ENCODE measurements around the gene IPO5. TPM values are rescaled to one million over a fixed set of nuclear protein-coding genes. Genes with fewer than 3 reads are reported as not detected.
"Not testable (repeated sequence)": the region's sequence is repeated elsewhere in the genome, so short reads cannot be mapped to it uniquely, and the experiment has no call there.

IPO5 gene
- total RNA-seq, 2 experiments from 2014 or later: 81.8 to 116 TPM

GRCh38 chr13:98032168-98032567, 78.7 kb downstream of the IPO5 start:
- Histone ChIP-seq H3K4me3 (ENCODE audit: low read depth, low read length, poor library complexity, severe bottlenecking) (no peak overlapping the region), H3K36me3 (ENCODE audit: insufficient read depth, low read length) (no peaks in the 10 kb centered on the region), H3K9me2 (ENCODE audit: insufficient read depth, low read length) (no peaks in the 10 kb centered on the region), H2AFZ (ENCODE audit: low read length) (no peak overlapping the region), H3K4me1 (ENCODE audit: insufficient read depth, low read length, poor library complexity, severe bottlenecking) (no peaks in the 10 kb centered on the region), H3K9me3 (ENCODE audit: low read length) (no peaks in the 10 kb centered on the region), H3K27ac (ENCODE audit: low read depth, low read length, poor library complexity, severe bottlenecking) (no peak overlapping the region), H4K20me1 (ENCODE audit: insufficient read depth, low read length) (no peaks in the 10 kb centered on the region), H3K4me2 (ENCODE audit: low read length) (no peak overlapping the region), H3K79me2 (ENCODE audit: insufficient read depth, low read depth, low read length) (no peaks in the 10 kb centered on the region)
- no TSS peak for BruUV-seq (replicated peaks)
- CTCF ChIA-PET (ENCODE audit: unreplicated experiment): no interaction called here
- TF ChIP-seq EZH2phosphoT487 (IDR thresholded peaks at IDR 0.05; ENCODE audit: borderline replicate concordance, low read depth, low read length) (no peak), CTCF (conservative IDR thresholded peaks at IDR 0.05; ENCODE audit: low read length) (no peak)
- DNase-seq (ENCODE audit: low spot score): no peak
- POLR2A ChIA-PET: no interaction called here
- intact Hi-C loops (cut with micrococcal nuclease; ENCODE audit: unreplicated experiment): no loop called here

DNA sequence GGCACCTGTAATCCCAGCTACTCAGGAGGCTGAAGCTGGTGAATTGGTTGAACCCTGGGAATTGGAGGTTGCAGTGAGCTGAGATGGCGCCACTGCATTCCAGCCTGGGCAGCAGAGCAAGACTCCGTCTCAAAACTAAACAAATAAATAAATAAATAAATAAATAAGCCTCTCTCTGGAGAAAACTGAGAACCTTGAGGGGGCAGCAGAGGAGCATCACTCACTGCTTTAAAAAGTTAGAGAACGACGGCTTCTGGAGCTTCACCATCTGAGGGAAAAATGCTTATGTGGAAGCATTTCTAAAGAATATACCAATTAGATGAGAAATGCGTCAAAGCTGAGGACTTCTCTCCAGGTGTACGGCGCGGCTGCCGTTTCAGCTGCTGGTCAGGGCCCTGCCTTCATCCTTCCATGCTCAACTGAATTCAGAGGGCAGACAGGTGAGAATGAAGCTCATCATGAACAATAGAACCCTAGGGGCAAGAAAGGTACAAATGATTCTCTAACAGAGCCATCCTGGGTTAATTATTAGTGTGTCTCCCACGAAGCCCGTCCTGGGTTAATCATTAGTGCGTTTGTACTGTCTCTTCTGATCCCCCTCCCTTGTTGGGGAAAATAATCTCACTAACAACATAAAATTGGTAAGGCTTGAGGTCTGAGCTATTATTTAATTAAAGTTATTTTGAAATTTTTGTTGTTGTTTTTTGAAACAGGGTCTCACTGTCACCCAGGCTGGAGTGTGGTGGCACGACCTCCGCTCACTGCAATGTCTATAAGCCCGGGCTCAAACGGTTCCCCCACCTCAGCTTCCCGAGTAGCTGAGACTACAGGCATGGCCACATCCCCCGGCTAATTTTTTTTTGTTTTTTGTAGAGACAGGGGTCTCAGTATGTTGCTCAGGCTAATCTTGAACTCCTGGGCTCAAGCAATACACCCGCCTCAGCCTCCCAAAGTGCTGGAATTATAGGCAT, 80.1 kb downstream of the IPO5 start:
- Histone ChIP-seq H3K9me2 (ENCODE audit: insufficient read depth, low read length) (no peaks in the 10 kb centered on the region), H3K79me2 (ENCODE audit: insufficient read depth, low read depth, low read length) (no peaks in the 10 kb centered on the region), H3K27ac (ENCODE audit: low read depth, low read length, poor library complexity, severe bottlenecking) (no peak overlapping the region), H4K20me1 (ENCODE audit: insufficient read depth, low read length) (no peaks in the 10 kb centered on the region), H3K9me3 (ENCODE audit: low read length) (no peaks in the 10 kb centered on the region), H3K4me2 (ENCODE audit: low read length) (no peak overlapping the region), H3K4me3 (ENCODE audit: low read depth, low read length, poor library complexity, severe bottlenecking) (no peak overlapping the region), H3K36me3 (ENCODE audit: insufficient read depth, low read length) (no peaks in the 10 kb centered on the region), H3K4me1 (ENCODE audit: insufficient read depth, low read length, poor library complexity, severe bottlenecking) (no peaks in the 10 kb centered on the region), H2AFZ (ENCODE audit: low read length) (no peak overlapping the region)
- TF ChIP-seq CTCF (conservative IDR thresholded peaks at IDR 0.05; ENCODE audit: low read length): no peak
- no peak for TF ChIP-seq EZH2phosphoT487 (IDR thresholded peaks at IDR 0.05; ENCODE audit: borderline replicate concordance, low read depth, low read length)
- intact Hi-C loops (cut with micrococcal nuclease; ENCODE audit: unreplicated experiment): no loop called here
- DNase-seq (ENCODE audit: low spot score): no peak
- ChIA-PET CTCF (ENCODE audit: unreplicated experiment) (no interaction called here), POLR2A (interaction anchor here (0.6 to 0.7 kb wide), 2 partner anchors 31 to 1042 kb away, joined by 3 to 7 read pairs; no protein-coding TSS in a partner anchor)
- BruUV-seq (replicated peaks): no TSS peak

- no peak for TF ChIP-seq CTCF (conservative IDR thresholded peaks at IDR 0.05; ENCODE audit: low read length)
- TF ChIP-seq EZH2phosphoT487 (IDR thresholded peaks at IDR 0.05; ENCODE audit: borderline replicate concordance, low read depth, low read length): no peak
- no peaks in the 10 kb centered on the region for H3K9me2 ChIP-seq (ENCODE audit: insufficient read depth, low read length)
- BruUV-seq (replicated peaks): no TSS peak
- H3K79me2 ChIP-seq (ENCODE audit: insufficient read depth, low read depth, low read length): no peaks in the 10 kb centered on the region
- no peak for DNase-seq (ENCODE audit: low spot score)
- no peak overlapping the region for H2AFZ ChIP-seq (ENCODE audit: low read length)
- no peak overlapping the region for H3K4me2 ChIP-seq (ENCODE audit: low read length)
- no peak overlapping the region for H3K4me3 ChIP-seq (ENCODE audit: low read depth, low read length, poor library complexity, severe bottlenecking)
- ChIA-PET POLR2A (interaction anchor here (0.6 kb wide), 1 partner anchor 98 kb away, joined by 3 read pairs; no protein-coding TSS in a partner anchor), CTCF (ENCODE audit: unreplicated experiment) (no interaction called here)
- H3K9me3 ChIP-seq (ENCODE audit: low read length): no peaks in the 10 kb centered on the region
- H3K4me1 ChIP-seq (ENCODE audit: insufficient read depth, low read length, poor library complexity, severe bottlenecking): no peaks in the 10 kb centered on the region
- H4K20me1 ChIP-seq (ENCODE audit: insufficient read depth, low read length): no peaks in the 10 kb centered on the region
- H3K36me3 ChIP-seq (ENCODE audit: insufficient read depth, low read length): no peaks in the 10 kb centered on the region
- no peak overlapping the region for H3K27ac ChIP-seq (ENCODE audit: low read depth, low read length, poor library complexity, severe bottlenecking)
- intact Hi-C loops (cut with micrococcal nuclease; ENCODE audit: unreplicated experiment): no loop called here
Measured at GRCh38 chr13:98035373-98035772, 81.9 kb downstream of the IPO5 start.

DNA sequence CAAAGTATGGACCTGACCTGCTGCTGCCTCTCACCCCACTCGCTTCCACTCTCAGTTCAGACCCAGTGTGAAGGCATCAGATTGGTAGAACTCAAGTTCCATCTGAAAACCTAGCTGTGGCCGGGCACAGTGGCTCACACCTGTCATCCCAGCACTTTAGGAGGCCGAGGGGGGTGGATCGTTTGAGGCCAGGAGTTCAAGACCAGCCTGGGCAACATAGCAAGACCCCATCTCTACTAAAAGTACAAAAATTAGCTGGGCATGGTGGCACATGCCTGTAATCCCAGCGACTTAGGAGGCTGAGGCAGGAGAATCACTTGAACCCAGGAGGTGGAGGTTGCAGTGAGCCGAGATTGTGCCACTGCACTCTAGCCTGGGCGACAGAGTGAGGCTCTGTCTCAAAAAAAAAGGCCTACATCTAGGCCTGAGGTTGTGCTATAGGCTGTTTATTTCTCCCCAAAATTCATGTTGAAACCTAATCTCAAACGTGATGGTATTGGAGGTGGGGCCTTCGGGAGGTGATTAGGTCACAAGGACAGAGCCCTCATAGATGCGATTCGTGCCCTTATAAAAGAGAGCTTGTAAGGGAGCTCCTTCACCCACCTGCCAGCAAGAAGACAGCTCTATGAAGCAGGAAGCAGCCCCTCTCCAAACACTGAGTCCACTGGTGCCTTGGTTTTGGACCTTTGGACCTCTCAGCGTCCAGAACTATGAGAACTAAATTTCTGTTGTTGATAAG, 83.3 kb downstream of the IPO5 start:
- H3K79me2 ChIP-seq (ENCODE audit: insufficient read depth, low read depth, low read length); H4K20me1 ChIP-seq (ENCODE audit: insufficient read depth, low read length); intact Hi-C loops (cut with micrococcal nuclease; ENCODE audit: unreplicated experiment); H2AFZ ChIP-seq (ENCODE audit: low read length); DNase-seq (ENCODE audit: low spot score); H3K4me1 ChIP-seq (ENCODE audit: insufficient read depth, low read length, poor library complexity, severe bottlenecking); H3K27ac ChIP-seq (ENCODE audit: low read depth, low read length, poor library complexity, severe bottlenecking); BruUV-seq (replicated peaks); H3K9me2 ChIP-seq (ENCODE audit: insufficient read depth, low read length); H3K4me3 ChIP-seq (ENCODE audit: low read depth, low read length, poor library complexity, severe bottlenecking); H3K36me3 ChIP-seq (ENCODE audit: insufficient read depth, low read length); CTCF ChIA-PET (ENCODE audit: unreplicated experiment); H3K4me2 ChIP-seq (ENCODE audit: low read length); H3K9me3 ChIP-seq (ENCODE audit: low read length): not testable (repeated sequence)
- POLR2A ChIA-PET: interaction anchor here (0.6 kb wide), 1 partner anchor 525 kb away, joined by 5 read pairs; no protein-coding TSS in a partner anchor
